Activated gamma-delta T cell treated with Interleukin-2 at 50 U/mL for 16 hours (primary cell): ENCODE data around the gene PTPRG.

Source experiments
- DNase-seq: peaks from one replicate; pipeline ENCODE4 v3.0.0-alpha.2; 2020

The PTPRG gene

DNA sequence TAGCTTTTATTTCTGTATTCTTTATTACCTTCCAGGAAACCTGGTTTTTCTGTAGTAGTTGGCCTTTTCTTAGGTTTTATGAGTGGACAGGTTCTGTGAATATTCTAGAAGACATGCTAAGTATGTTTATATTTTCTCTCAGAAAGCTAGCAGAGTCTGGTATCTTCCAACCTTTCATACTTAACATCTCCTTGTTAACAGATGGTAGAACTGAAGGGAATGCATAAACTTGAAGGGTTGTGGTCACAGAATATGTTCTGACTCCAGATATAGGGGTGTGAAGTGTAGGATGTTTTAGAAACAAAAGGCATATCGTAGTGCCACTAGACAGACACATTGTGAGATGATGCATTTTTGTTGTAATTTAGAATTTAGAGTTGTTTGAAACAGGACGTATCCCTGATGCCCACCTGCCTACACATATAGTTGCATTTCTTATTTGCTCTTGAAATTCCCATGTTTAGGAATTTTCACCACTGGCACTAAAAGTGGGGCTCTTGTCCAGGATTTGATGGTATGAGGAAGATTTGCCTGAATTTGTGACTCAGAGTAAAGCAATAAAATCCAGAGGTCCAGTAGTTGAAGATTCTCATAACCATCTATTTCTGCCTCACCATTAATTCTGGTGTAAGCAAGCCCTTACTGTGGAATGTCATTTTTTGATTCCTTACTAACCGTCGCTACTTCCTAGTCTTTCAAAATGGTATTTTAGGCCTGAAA lies 537.4 kb downstream of the PTPRG start:
- no peak for DNase-seq

DNA sequence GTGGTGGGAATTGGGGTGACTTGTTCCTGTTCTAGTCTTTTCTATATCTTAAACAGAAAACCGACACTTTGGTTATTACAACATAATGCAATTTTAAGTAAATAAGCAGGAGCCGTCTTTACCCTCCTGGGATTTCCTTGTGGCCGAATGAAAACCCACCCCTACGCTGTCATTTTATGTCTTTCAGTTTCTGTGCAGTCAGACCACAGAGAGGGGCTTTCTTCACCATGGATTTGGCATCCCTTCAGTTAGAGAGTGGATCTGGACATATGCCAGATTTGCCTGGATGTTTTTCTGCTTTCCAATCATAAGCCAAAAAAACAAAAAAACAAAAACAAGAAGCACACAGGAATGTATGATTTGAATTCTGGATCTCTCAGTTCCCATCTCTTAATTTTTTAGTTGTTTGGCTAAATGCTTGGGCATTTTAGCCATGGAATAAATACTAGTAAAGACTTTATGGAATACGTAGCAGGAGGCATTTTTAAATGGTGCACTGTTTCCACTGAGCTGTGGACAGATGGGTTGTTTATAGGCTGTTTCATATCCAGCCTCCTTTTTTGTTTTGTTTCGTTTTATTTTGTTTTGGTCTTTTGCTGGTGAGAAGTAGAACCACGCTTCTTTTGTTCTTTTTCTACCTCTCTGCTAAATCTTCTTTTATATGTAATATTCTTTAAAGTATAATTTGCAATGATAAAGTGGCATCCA lies 539.1 kb downstream of the PTPRG start:
- DNase-seq: no peak

DNA sequence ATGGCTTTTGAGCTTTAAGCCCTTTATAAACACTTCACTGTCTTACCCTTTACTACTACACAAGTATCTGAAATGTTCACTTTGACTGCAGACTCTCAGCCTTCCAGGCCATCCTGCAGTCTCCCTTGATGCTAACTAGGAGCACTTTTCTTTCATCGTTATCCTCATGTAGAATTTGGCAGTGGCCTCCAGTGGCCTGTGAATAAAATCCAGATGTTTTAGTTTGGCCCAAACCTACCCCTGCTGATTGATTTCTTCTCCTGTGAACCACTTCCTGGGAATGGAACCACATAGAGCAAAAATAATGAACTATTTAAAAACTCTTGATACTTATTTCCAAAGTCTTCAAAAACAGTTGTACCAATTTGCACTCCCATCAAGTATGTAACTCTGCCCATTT lies 540.1 kb downstream of the PTPRG start:
- DNase-seq: no peak

DNA sequence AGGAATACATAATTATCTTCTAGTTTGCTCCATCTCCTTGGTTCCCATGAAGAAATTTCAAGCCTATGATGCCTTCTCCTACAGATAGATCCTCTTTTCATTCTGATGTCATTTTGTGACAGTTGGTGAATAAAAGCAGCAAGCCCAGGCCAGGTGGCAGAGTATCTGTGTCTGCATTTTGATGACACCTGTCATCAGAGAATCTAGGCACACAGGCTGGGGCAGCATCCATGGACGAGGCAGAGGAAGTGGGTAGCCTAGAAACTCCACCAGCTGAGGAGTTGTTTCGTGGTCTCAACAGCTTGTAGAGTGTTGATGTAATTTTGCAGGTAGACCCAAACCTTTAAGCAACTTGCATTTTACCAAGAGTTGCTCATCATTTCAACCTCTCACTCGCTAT lies 542.2 kb downstream of the PTPRG start:
- DNase-seq: no peak

DNA sequence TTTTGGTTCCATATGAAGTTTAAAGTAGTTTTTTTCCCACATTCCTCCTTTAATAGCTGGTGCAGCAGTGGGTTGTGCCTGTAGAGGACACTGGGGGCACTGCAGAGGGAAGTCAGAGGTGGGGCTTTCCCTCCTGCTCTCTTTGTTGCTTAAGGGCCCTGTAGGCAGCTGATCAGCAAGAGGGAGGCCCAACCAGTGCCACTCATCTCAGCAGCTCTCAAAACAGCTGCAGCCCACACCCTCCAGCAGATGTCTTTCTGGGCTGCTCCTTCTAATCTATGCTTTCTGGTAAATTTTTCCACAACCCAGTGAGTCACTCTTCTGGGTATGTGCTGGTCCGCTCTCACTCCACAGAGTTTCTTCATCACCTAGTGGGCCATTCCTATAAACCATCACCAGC lies 548.2 kb downstream of the PTPRG start:
- no peak for DNase-seq

DNA sequence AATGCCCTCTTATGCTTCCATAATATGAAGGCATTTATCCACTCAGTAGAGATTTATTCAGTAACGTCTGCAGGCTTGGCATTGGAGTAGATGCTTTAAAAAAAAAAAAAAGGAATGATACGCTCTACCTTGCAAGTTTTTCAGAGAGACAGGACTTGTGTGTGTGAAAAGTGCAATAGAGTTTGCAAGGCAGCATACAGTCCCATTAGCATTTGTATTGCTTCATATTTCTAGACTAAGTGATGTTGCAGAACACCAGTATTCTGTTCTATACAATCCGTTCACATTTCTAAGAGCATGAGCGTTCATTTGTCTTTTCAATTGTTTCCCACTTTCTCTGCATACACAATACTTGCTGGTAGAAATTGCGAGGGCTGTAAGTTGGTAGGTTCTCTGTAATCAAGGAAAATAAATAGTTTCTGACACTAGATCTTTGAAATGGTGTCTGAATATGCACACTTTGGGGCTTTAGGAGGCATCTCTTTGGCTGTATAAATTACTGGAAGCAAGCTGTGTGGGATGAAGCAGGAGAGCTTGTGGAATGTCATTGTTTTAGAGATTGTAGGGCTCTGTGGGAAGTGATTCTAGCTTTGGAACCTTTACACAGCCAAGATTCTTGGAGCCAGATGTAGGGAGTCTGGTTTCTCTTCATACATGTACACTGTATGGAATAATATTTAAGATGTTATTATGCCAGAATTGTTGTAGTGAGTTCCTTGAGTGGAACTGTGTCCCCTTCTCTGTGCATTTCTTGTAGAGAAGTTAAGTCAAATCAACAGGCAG lies 549.3 kb downstream of the PTPRG start:
- DNase-seq: no peak

DNA sequence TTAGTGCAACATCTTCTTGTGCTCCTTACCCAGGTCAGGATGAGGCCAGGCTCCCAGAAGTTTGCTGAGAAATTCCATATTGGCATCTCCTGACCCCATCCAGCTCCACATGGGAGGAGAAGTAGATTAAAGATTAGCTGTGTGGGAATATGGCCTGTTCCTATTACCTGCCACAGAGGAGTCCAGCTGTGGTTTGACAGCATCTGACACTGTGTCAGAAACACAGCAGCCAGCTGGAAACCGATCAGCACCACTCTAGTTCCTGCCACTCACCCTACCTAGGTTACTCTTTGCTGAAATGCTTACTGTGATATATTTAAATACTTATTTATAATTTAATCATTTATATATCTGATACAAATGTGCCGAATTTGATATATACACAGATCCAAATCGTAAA lies 551.7 kb downstream of the PTPRG start:
- no peak for DNase-seq

DNA sequence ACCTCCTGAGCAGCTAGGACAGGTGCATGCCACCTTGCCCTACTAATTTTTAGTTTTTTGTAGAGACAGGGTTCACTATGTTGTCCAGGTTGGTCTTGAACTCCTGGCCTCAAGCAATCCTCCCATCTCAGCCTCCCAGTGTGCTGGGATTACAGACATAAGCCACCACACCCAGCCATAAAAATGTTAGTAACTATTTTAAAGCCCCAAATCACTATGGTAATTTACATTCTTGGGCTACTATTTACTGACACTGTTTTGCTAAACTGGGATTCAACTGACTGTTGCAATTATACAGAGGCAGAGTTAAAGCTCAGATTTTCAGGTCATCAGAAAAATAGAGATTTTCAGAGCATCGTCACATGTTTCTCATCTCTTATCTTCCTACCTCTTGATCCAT lies 553.4 kb downstream of the PTPRG start:
- DNase-seq: no peak

DNA sequence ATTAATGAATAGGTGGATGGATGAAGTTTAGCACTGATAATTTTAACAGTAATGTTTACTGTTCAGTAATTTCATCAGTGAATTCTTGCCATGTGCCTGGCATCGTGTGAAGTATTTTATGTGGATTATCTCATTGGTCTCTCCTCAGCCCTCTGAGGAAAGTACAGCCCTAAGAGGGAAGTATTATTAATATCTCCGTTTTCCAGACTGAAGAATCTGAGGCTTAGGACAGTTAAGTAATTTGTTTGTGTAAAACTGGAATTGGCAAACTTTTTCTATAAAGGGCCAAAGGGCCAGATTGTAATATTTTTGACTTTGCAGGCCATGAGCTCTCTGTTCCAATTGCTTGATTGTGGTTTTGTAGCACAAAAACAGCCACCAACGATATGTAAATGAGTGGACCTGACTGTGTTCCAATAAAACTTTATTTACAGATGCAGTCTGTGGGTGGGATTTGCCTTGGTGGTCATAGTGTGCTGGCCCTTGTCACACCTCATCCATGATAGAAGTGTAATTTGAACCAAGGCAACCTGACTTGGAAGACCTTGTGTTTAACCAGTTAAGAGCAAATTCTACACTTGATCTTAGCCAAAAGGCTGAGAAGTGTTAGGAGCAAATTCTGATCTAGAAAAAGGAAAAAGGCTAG lies 556.7 kb downstream of the PTPRG start:
- no peak for DNase-seq

DNA sequence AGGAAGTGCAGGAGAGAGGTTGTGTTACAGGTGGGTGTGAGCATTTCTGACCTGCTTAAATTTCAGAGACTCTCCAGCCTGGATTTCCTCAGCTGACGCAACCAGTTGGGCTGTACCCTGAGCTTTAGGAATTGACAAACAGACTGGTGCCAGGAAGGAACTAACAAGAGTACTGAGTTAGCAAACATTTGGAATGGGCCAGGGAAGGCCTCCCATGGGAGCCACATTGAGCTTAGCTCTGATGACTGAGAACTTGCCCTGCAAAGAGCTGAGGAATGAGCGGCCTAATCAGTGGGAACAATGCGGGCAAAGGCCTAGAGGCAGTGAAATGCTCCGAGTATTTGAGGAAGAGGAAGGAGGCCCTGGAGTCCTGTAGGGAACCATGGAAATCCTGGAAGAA lies 557.8 kb downstream of the PTPRG start:
- no peak for DNase-seq

DNA sequence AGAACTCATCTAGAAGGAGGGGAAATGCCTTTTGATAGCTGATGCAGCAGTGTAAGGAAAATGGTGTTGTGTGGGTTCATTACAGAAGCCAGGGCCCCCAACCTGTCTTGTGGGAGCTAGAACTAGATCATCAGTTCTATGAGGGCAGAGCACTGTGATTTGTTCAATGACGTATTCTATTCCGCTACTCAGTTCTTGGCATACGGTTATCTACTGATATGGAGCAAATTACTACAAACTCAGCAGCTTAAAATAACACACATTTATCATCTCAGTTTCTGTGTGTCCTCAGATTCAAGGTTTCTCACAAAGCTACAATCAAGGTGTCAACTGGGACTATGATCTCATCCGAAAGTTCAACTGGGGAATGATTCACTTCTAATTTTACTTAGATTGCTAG lies 561.4 kb downstream of the PTPRG start:
- no peak for DNase-seq

DNA sequence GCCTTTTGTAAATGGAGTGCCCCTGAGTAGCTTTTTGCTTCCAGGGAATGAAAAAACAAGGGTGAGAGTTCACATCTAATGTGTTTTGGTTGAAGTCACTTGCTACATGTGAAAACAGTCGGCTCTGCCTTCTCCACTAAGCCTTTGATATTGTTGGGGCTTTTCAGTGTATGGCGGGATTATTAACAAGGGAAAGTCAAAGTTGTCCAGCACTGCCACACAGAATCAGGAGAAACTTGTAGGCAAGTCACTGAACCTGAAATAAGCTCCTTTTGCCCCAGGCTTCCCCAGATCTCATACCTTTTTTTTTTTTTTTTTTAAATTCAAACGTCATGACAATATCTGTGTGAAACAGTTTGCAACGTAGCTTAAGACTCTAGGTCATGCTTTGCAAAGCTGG lies 564.0 kb downstream of the PTPRG start:
- no peak for DNase-seq

DNA sequence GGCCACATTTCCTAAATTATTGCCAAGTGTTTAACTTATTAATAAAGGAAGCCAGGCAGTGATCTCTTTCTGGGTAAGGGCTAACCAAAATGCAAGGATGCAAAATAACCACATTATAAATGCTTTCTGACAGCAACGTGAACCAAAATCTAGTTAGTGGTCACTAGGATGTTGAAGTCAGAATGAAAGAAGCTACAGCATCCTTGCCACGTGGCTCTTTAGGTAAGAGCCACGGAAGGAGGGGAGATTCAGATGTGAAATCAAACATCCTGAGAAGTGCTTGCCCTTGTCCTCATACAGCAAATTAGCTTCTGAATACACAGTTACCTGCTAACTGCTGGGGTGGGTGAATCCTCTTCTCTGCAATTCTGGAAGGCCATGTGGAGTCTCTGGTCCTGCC lies 565.7 kb downstream of the PTPRG start:
- no peak for DNase-seq

DNA sequence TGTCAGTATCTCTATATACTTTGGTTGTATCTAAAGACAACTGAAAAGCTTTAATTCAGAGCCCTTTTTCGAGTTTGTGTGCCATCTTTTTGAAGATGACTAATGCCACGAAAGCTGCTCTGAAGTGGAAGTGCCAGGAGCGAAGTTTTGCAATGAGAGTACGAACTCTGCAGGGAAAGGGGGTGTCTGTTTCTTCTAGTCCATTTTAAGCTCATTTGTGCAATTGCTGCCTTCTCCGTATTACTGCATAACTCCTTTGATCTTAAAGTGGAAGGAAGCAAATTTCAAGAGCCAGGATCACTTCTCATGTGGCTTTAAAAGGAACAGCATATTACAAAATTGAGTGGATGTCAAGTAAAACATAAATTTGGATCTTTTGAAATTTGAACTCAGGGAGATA lies 566.7 kb downstream of the PTPRG start:
- no peak for DNase-seq

DNA sequence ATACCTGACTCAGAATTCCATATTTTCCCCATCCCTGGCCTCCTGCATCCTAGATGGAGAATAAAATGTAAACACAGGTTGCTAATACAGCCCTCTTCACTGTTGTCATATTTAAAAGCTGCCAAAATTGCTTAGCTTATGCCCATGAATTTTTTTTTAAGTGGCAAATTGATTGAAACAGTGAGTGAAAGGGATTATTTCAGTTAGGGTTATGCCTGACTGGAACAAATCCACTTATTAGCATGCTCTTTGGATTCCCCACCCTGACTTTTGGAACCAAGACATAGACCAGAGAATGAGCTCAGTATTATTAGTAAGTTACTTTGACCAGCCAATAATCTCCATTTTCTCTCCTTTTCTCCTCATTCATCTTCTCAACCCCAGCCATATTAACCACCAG lies 567.3 kb downstream of the PTPRG start:
- DNase-seq: no peak

DNA sequence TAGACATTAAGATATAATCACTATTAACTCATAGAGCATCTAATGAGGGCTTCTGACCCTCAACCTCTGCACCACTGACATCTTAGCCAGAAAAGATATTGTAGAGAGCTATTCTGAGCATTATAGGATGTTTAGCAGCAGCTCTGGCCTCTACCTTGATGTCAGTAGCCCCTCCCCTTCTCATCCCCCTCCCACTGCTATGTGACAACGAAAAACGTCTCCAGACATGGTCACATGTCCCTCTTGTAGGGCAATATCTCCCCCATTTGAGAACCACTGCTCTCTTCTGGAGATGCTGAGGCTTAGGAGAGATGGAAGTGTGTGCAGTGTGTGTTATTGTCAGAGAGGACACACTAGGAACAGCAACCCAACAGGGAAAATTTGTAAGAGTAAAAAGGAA lies 569.7 kb downstream of the PTPRG start:
- DNase-seq: no peak

DNA sequence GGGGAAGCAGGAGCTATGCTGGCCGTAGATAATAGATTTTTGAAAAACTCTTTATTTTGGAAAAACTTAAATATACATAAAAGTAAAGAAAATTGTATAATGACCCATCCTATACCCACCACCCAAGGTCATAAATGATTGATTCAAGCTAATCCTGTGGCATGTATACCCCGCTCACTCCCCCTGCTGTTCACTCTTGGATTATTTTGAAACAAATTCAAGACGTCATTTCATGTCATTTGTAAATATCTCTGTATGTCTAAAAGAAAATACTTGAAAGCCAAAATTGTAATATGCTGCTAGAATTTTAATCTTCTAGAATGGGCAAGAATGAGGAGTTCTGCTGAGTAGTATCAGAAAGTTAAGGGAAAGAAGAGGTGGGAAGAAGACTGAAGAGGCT lies 570.2 kb downstream of the PTPRG start:
- no peak for DNase-seq

DNA sequence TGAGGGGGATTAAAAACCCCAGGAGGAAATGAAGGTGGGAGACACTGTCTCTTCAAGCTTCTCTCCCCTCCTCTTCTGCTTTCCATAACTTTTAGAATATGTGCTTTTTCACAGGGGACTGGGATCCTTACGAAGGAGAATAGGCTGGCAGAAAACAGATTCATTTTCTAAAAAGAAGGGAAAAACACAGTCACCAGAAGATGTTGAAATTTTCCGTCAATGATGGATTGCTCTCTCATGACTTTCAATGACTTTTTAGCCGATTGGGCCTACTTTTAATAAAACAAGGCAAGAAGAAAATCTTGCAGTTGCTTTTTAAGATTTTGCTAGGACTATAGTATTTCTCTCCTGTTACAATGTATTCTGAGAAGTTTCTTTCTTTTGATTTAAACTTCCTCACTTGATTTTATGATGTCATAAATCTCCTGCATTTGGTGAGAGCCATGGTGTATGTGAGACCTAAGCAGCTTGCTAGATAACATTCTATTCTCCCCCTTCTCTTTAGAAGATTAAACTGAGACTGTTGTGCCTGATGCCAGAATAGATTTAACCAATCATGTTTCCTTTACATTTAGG lies 570.7 kb downstream of the PTPRG start:
- no peak for DNase-seq

DNA sequence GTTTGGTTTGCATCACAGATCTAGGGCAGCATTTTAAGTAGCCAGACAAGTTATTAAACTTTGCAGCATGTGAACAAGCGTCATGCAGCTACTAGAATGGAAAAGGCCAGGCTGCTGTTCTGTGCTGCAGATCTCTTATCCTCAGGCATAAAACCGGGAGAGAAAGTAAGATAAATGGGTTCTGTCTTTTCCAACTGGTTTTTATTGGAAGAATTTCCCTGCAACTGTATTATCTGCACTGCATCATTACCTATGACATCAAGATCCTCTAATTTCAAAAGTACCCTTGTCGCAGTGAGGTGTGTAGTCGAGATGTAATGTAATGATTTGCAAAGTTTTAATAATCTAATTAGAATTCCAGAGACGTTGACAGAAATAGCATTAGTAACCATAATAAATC lies 571.6 kb downstream of the PTPRG start:
- no peak for DNase-seq

DNA sequence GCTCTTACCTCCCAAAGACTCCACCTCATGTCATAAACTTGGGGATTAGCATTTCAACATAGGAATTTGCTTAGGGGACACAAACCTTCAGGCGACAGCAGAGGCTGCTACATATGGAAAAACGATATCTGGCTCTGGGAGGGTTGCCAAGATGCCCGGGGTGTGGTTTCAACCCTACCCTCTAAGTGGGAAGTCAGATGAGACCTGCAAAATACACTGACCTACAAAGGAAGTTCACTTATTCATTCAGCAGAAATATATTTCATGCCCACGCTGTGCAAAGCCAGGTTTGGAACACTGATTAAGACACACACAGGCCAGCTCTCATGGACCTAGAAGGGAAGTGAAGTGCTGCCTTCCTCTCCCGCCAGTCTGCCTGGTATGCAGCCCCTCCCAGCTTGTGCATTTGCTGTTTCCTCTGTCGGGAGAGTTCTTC lies 572.7 kb downstream of the PTPRG start:
- DNase-seq: no peak

DNA sequence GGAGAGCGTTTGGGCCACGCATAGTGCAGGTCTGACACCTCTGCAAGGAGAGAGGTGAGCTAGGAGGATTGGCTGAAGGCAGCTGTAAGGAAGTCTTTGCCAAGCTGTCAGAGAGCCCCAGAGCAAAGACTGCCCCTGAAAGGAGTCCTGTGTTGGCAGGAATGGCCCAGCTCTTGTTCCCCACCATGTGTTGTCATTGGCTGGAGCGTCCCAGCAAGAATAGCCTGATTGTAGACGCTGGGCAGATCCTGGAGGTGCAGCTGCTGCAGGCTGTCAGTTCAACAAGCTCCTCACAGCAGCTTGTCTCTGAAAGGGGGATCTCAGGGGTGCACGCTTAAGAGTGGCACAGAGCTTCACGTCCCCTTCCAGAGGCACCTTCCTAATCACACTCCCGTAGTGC lies 574.4 kb downstream of the PTPRG start:
- DNase-seq: no peak

DNA sequence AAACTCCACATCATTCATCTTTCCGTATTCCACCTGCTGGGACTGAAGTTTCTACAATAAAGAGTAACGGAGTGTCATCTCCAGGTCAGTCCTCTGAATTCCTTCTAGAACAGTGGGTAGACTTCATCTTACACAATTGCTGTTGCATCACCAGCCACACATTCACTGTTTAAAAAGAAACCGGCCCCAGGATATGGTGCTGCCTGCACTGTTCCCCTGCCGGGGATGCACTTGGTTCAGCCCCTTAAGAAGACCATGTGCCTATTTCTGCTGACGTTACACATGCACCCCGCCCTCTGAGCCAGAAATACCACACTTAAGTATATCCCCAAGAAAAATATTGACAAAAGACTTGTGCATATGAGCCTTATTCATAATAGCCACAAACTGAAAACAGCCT lies 578.6 kb downstream of the PTPRG start:
- DNase-seq: no peak
